ENCODE measurements around the gene ZNF76.
"Not testable (repeated sequence)": the region's sequence is repeated elsewhere in the genome, so short reads cannot be mapped to it uniquely, and the experiment has no call there.

ZNF76 gene

DNA sequence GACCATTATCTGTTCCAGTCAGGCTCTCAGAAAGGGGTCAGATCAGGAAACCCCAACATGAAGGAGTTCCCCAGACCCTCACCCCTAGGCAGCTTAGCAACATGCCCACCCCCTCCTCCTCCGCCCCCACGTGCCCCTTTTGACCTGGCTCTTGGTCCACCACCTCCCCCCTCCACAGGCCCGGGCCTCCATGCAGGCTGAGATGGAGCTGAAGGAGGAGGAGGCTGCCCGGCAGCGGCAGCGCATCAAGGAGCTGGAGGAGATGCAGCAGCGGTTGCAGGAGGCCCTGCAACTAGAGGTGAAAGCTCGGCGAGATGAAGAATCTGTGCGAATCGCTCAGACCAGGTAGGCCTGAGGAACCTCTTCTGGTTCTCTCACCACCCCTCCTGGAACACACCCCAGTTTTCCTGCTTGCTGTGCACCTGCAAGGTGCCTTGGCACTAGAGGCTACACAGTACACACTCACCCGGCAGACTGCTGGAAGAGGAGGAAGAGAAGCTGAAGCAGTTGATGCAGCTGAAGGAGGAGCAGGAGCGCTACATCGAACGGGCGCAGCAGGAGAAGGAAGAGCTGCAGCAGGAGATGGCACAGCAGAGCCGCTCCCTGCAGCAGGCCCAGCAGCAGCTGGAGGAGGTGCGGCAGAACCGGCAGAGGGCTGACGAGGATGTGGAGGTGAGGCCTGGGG, 60.0 kb downstream of the ZNF76 start:
- Histone ChIP-seq H3K27me3 (ENCODE audit: control insufficient read depth, insufficient read depth, low read length) (peaks cover 31% of the 10 kb centered on the region), H3K9ac (ENCODE audit: low read depth, low read length) (no peak overlapping the region), H3K4me2 (ENCODE audit: low read length) (no peak overlapping the region), H3K9me3 (replicated peaks; ENCODE audit: low read length) (no peaks in the 10 kb centered on the region), H3K4me3 (ENCODE audit: low read length) (no peak overlapping the region), H3K4me1 (ENCODE audit: control insufficient read depth, insufficient read depth, low read length) (peaks cover 11% of the 10 kb centered on the region), H3K36me3 (ENCODE audit: insufficient read depth, low read length) (no peaks in the 10 kb centered on the region)

DNA sequence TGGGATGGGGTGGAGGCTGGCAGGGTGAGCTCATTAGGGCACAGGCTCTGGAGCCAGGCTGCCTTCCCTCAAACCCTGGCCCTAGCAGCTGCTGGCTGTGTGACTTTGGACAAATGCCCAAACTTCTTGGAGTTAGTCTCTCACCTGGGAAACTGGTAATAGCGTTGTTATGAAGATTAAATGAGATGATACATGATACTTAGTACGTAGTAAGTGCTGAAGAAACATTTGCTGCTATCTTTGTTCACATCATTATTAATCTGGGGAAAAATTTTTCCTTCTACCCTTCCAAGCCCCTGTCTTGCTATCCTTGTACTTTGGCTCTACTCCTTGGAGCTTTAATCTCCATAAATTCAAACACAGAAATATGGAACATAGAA, 60.5 kb downstream of the ZNF76 start:
- no peak overlapping the region for H3K9ac ChIP-seq (ENCODE audit: low read depth, low read length)
- H3K27me3 ChIP-seq (ENCODE audit: control insufficient read depth, insufficient read depth, low read length): peaks cover 28% of the 10 kb centered on the region
- H3K36me3 ChIP-seq (ENCODE audit: insufficient read depth, low read length): no peaks in the 10 kb centered on the region
- H3K4me2 ChIP-seq (ENCODE audit: low read length): no peak overlapping the region
- no peak overlapping the region for H3K4me3 ChIP-seq (ENCODE audit: low read length)
- H3K9me3 ChIP-seq (replicated peaks; ENCODE audit: low read length): no peaks in the 10 kb centered on the region
- H3K4me1 ChIP-seq (ENCODE audit: control insufficient read depth, insufficient read depth, low read length): peaks cover 11% of the 10 kb centered on the region

DNA sequence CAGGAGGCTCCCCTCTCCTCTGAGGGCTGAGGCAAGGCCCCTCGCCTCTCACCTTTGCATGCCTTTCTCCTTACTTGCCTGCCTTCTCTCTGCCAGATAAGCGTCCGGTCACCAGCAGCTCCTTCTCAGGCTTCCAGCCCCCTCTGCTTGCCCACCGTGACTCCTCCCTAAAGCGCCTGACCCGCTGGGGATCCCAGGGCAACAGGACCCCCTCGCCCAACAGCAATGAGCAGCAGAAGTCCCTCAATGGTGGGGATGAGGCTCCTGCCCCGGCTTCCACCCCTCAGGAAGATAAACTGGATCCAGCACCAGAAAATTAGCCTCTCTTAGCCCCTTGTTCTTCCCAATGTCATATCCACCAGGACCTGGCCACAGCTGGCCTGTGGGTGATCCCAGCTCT, 61.6 kb downstream of the ZNF76 start:
- no peak overlapping the region for H3K9ac ChIP-seq (ENCODE audit: low read depth, low read length)

DNA sequence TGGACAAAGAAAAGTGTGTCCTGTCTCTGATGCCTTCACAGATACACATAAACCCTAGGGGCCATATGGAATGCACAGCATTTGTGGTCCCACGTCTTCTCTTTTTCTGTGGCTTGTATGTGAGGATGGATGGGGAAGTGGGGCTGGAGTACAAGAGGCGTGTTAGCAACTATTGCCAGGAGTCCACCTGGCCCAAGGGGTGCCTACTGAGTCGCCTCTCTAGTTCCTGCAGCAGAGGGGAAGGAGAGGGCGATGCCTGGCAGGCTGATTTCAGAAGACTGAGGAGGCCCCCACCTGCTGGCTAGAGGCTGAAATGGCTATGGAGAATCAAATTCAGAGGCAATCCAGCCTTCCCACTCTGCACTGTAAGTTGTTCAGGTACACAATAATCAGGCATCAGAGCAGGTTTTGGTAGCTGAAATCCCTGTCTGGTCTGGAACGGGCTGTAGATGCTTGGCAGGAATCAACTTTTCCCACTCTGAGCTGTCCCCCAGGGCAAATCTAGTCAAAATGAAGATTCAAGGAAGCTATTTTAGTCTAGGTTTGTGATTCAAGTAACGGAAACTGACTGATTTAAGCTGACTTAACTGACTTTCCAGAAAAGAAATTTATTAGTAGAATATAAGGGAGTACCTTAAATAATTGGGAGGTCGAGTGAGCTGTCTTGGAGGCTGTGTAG, 68.0 kb downstream of the ZNF76 start:
- H3K9me3 ChIP-seq (replicated peaks; ENCODE audit: low read length): no peaks in the 10 kb centered on the region
- no peaks in the 10 kb centered on the region for H3K36me3 ChIP-seq (ENCODE audit: insufficient read depth, low read length)
- no peak overlapping the region for H3K4me3 ChIP-seq (ENCODE audit: low read length)
- no peaks in the 10 kb centered on the region for H3K27me3 ChIP-seq (ENCODE audit: control insufficient read depth, insufficient read depth, low read length)
- no peak overlapping the region for H3K4me2 ChIP-seq (ENCODE audit: low read length)
- no peak overlapping the region for H3K9ac ChIP-seq (ENCODE audit: low read depth, low read length)
- no peaks in the 10 kb centered on the region for H3K4me1 ChIP-seq (ENCODE audit: control insufficient read depth, insufficient read depth, low read length)

More for the DNA sequence above, 61.6 kb downstream of the ZNF76 start:
- Histone ChIP-seq H3K36me3 (ENCODE audit: insufficient read depth, low read length) (no peaks in the 10 kb centered on the region), H3K27me3 (ENCODE audit: control insufficient read depth, insufficient read depth, low read length) (peaks cover 23% of the 10 kb centered on the region), H3K4me1 (ENCODE audit: control insufficient read depth, insufficient read depth, low read length) (peaks cover 11% of the 10 kb centered on the region), H3K4me2 (ENCODE audit: low read length) (no peak overlapping the region), H3K9me3 (replicated peaks; ENCODE audit: low read length) (no peaks in the 10 kb centered on the region), H3K4me3 (ENCODE audit: low read length) (no peak overlapping the region)

DNA sequence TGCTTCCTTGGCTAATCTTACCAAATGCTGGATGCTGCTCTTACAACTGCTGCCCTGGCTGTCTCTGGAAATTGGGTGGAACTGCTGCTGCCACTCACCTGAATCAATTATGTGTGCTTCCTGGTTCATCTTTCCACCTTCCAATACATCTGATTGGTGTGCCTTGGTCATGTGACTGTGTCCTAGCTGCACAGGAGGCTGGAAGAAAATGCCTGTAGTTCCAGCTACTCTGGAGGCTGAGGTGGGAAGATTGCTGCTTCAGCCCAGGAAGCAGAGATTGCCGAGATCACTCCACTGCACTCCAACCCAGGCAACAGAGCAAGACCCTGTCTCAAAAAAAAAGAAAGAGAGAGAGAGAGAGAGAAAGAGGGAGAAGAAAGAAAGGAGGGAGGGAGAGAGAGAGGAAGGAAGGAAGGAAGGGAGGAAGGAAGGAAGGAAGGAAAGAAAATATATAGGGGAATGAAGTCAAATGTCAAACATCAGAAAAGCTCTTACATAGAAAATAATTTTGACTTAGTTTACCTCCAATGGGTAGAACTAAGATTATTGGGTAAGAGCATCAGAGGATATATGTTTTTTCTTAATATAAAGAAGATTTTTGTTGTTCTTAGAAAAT, 68.7 kb downstream of the ZNF76 start:
- Histone ChIP-seq H3K4me1 (ENCODE audit: control insufficient read depth, insufficient read depth, low read length) (no peaks in the 10 kb centered on the region), H3K9ac (ENCODE audit: low read depth, low read length) (no peak overlapping the region), H3K4me3 (ENCODE audit: low read length) (no peak overlapping the region), H3K36me3 (ENCODE audit: insufficient read depth, low read length) (no peaks in the 10 kb centered on the region), H3K4me2 (ENCODE audit: low read length) (no peak overlapping the region), H3K9me3 (replicated peaks; ENCODE audit: low read length) (no peaks in the 10 kb centered on the region), H3K27me3 (ENCODE audit: control insufficient read depth, insufficient read depth, low read length) (no peaks in the 10 kb centered on the region)

DNA sequence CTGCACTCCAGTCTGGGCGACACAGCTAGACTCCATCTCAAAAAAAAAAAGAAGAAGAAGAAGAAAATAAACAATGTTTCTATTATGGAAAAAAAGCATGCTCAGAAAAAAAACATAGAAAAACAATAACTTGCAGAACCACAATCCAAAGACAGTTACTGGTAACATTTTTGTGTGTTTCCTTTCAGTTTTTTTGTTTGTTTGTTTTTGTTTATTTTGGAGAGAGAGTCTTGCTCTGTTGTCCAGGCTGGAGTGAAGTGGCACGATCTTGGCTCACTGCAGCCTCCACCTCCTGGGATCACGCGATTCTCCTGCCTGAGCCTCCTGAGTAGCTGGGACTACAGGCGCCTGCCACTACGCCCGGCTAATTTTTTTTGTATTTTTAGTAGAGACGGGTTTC, 69.4 kb downstream of the ZNF76 start:
- not testable (repeated sequence) for H3K9me3 ChIP-seq (replicated peaks; ENCODE audit: low read length); H3K27me3 ChIP-seq (ENCODE audit: control insufficient read depth, insufficient read depth, low read length); H3K9ac ChIP-seq (ENCODE audit: low read depth, low read length); H3K4me3 ChIP-seq (ENCODE audit: low read length); H3K36me3 ChIP-seq (ENCODE audit: insufficient read depth, low read length); H3K4me1 ChIP-seq (ENCODE audit: control insufficient read depth, insufficient read depth, low read length); H3K4me2 ChIP-seq (ENCODE audit: low read length)

DNA sequence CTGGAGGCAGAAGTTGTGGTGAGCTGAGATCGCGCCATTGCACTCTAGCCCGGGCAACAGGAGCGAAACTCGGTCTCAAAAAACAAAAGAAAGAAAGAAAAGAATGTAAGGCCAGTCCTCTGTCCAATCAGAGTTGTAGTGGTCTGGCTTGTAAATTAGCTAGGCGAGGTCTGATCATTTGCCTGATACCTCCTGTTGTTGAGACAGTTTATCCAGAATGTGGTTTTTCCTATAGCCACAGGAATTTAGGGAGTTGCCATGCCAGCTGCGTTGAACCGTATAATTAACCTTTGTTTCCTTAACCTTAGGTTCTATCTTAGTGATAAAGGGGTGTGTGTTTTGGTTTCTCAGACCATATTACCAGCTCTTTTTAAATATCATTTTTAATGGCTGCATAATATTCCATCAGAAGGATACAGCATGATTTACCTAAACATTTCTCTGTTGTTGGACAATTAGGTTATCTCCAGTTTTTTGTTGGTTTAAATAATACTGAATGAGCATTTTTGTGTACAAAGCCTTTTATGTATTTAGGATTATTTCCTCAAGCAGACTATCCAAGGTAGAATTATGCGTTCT, 71.1 kb downstream of the ZNF76 start:
- Histone ChIP-seq H3K4me1 (ENCODE audit: control insufficient read depth, insufficient read depth, low read length) (no peaks in the 10 kb centered on the region), H3K4me2 (ENCODE audit: low read length) (no peak overlapping the region)

DNA sequence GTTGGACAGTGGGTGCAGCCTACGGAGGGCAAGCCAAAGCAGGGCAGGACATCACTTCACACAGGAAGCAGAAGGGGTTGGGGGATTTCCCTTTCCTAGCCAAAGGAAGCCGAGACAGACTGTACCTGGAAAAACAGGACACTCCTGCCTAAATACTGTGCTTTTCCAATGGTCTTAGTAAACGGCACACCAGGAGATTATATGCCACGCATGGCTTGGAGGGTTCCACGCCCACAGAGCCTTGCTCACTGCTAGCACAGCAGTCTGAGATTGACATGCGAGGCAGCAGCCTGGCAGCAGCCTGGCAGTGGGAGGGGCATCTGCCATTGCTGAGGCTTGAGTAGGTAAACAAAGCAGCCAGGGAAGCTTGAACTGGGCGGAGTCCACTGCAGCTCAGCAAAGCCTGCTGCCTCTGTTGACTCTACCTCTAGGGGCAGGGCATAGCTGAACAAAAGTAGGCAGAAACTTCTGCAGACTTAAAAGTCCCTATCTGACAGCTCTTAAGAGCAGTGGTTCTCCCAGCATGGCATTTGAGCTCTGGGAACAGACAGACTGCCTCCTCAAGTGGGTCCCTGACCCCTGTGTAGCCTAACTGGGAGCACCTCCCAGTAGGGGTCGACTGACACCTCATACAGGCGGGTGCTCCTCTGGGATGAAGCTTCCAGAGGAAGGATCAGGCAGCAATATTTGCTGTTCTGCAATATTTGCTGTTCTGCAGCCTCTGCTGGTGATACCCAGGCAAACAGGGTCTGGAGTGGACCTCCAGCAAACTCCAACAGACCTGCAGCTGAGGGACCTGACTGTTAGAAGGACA, 72.7 kb downstream of the ZNF76 start:
- not testable (repeated sequence) for H3K4me3 ChIP-seq (ENCODE audit: low read length); H3K9me3 ChIP-seq (replicated peaks; ENCODE audit: low read length); H3K4me2 ChIP-seq (ENCODE audit: low read length); H3K36me3 ChIP-seq (ENCODE audit: insufficient read depth, low read length); H3K4me1 ChIP-seq (ENCODE audit: control insufficient read depth, insufficient read depth, low read length); H3K9ac ChIP-seq (ENCODE audit: low read depth, low read length); H3K27me3 ChIP-seq (ENCODE audit: control insufficient read depth, insufficient read depth, low read length)

More for the DNA sequence above, 71.1 kb downstream of the ZNF76 start:
- Histone ChIP-seq H3K36me3 (ENCODE audit: insufficient read depth, low read length) (no peaks in the 10 kb centered on the region), H3K4me3 (ENCODE audit: low read length) (no peak overlapping the region), H3K9ac (ENCODE audit: low read depth, low read length) (no peak overlapping the region), H3K9me3 (replicated peaks; ENCODE audit: low read length) (no peaks in the 10 kb centered on the region), H3K27me3 (ENCODE audit: control insufficient read depth, insufficient read depth, low read length) (no peaks in the 10 kb centered on the region)

- peaks cover 24% of the 10 kb centered on the region for H3K4me1 ChIP-seq (ENCODE audit: control insufficient read depth, insufficient read depth, low read length)
- H3K4me3 ChIP-seq (ENCODE audit: low read length): no peak overlapping the region
- peaks cover 13% of the 10 kb centered on the region for H3K36me3 ChIP-seq (ENCODE audit: insufficient read depth, low read length)
- no peaks in the 10 kb centered on the region for H3K9me3 ChIP-seq (replicated peaks; ENCODE audit: low read length)
- H3K27me3 ChIP-seq (ENCODE audit: control insufficient read depth, insufficient read depth, low read length): peaks cover 5% of the 10 kb centered on the region
- H3K9ac ChIP-seq (ENCODE audit: low read depth, low read length): no peak overlapping the region
- H3K4me2 ChIP-seq (ENCODE audit: low read length): no peak overlapping the region
Observed at GRCh38 chr6:35341557-35341956, 82.0 kb downstream of the ZNF76 start.

- Histone ChIP-seq H3K4me1 (ENCODE audit: control insufficient read depth, insufficient read depth, low read length) (peaks cover 25% of the 10 kb centered on the region), H3K4me3 (ENCODE audit: low read length) (peak within 1 kb of the TSS; percentile 93), H3K9me3 (replicated peaks; ENCODE audit: low read length) (no peaks in the 10 kb centered on the region), H3K36me3 (ENCODE audit: insufficient read depth, low read length) (peaks cover 21% of the 10 kb centered on the region), H3K27me3 (ENCODE audit: control insufficient read depth, insufficient read depth, low read length) (peaks cover 5% of the 10 kb centered on the region), H3K9ac (ENCODE audit: low read depth, low read length) (peak within 1 kb of the TSS; percentile 93), H3K4me2 (ENCODE audit: low read length) (peak within 1 kb of the TSS; percentile 84)
Observed at GRCh38 chr6:35342258-35343091, 82.9 kb downstream of the ZNF76 start, which contains the start of gene PPARD. TSS of gene PPARD (plus strand) at chr6:35342558. CDS start at chr6:35411088, 68,530 bp downstream.
